Measurements from ENCODE around the gene BBOX1.
"Not testable (repeated sequence)": the region's sequence is repeated elsewhere in the genome, so short reads cannot be mapped to it uniquely, and the experiment has no call there.

Gene BBOX1

GRCh38 chr11:27083782-27084181 lies 43.2 kb downstream of the BBOX1 start:
- no peak for DNase-seq (ENCODE audit: low read depth in 2 of 2)

GRCh38 chr11:27084518-27084917 lies 43.9 kb downstream of the BBOX1 start:
- peak; percentile 71 to 76 for DNase-seq (ENCODE audit: low read depth in 2 of 2)

- no peak for DNase-seq (ENCODE audit: low read depth in 2 of 2)
Measured at GRCh38 chr11:27085111-27085510, 44.5 kb downstream of the BBOX1 start.

GRCh38 chr11:27085605-27086004 lies 45.0 kb downstream of the BBOX1 start:
- DNase-seq (ENCODE audit: low read depth in 2 of 2), result no peak

DNA sequence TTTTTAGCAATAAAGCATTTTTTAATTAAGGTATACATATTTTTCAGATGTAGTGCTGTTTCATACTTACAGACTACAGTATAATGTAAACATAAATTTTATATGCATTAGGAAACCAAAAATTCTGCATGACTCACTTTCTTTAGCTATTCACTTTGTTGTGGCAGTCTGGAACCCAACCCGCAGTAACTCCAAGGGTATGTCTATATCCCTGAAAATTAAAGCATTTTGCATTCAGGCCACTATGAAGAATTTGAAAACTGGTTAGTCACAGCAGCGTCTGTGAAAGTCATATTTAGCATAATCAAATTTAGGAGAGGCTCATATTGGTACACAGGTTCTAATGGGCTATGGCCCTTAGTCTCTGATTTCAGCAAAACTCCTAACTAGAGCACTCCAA lies 46.8 kb downstream of the BBOX1 start:
- DNase-seq (ENCODE audit: low read depth in 2 of 2), result peak; percentile 63 to 69

GRCh38 chr11:27088353-27088752 lies 47.7 kb downstream of the BBOX1 start:
- no peak for DNase-seq (ENCODE audit: low read depth in 2 of 2)

DNA sequence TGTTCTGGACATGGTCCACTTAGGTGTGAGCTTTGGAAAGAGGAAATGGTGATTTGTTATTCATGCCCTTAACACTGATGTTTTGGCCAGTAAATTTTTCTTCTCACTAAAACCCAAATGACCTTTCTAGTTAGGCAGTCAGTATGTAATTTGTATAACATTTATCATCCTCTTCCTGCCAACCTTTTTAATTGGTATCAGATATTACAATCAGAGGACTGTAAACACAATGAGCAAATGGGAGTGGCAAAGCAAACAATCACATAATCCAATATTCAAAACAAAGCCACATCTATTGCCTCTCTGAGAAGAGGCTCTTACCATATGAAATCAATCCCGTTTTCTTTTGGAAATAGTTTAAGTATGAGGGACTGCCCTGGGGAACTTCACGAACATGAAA lies 49.1 kb downstream of the BBOX1 start:
- DNase-seq (ENCODE audit: low read depth in 2 of 2), result no peak

GRCh38 chr11:27090357-27090948 lies 49.8 kb downstream of the BBOX1 start:
- not testable (repeated sequence) for DNase-seq (ENCODE audit: low read depth in 2 of 2)

DNA sequence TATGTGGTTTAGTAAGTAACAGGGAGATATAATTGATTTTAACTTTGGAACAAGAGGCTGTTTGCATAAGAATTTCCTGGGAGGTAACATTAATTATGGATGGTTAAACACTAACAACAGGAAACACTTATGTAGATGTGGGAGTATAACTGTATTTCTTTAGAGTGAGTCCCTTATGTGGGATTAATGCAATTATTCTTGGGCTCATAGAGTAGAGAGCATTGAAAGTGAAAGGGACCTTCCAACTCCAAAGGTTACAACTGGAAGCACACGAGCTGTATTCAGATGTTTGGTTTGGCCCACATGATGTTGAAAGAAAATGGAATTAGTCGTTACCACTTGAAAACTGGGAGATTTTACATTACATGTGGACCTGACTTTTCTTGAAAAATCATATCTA lies 53.5 kb downstream of the BBOX1 start:
- no peak for DNase-seq (ENCODE audit: low read depth in 2 of 2)

DNA sequence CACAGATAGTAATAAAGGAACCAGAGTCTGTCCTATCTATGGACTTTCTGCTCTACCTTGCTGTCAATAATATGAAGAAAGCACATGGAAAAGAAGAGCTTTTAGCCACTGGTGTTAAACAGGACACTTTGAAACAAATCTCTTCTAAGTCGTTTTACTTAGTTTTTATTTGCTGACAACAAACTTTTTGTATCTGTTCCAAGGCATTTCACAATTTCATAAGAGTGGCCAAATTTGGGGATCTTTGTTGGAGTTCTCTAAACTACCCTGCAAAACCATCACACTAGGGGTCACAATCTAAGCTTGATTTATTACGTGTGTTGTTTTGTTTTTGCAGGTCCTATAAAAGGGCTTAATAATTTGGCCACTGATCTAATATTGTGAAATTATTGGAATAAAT lies 54.4 kb downstream of the BBOX1 start:
- no peak for DNase-seq (ENCODE audit: low read depth in 2 of 2)

GRCh38 chr11:27095887-27096286 lies 55.3 kb downstream of the BBOX1 start:
- DNase-seq (ENCODE audit: low read depth in 2 of 2), result no peak

GRCh38 chr11:27097551-27097950 lies 56.9 kb downstream of the BBOX1 start:
- DNase-seq (ENCODE audit: low read depth in 2 of 2), result no peak

GRCh38 chr11:27100534-27100933 lies 59.9 kb downstream of the BBOX1 start:
- DNase-seq (ENCODE audit: low read depth in 2 of 2), result no peak

DNA sequence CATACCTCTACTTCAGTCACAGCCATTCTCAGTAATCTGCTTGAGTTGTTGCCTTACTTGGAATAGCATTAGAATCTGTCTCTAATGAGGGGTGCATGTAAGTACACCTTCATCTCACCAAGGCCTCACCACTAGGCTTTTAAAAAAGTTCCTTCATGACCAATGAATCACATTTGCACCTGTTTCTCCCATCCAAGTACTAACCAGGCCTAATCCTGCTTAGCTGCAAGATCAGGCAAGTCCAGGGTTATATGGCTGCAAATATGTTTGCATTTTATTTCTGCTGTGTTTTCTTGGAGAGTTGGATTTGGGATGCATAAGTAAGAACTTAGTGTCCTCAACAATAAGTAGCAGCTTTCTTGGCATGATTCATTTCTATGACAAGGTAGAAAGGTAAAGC lies 66.9 kb downstream of the BBOX1 start:
- no peak for DNase-seq (ENCODE audit: low read depth in 2 of 2)

DNA sequence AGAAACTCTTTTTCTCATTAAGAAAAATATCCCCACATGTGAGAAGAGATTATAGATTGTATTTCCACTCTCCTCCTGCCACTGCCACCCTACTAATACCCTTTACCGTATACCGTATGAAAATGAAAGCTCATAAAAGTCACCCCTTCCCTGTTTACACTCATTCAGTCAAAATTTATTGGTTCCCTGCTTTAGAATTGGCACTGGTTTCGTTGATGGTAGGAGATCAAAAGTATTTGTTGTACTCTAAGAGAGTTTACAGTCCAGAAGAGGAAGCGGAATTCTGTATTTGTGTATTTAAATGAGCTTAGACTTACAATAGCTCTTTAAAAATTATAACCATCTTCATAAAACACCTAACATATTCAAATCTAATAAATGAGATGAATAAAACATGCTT lies 68.2 kb downstream of the BBOX1 start:
- DNase-seq (ENCODE audit: low read depth in 2 of 2), result no peak

GRCh38 chr11:27111896-27112295 lies 71.3 kb downstream of the BBOX1 start:
- no peak for DNase-seq (ENCODE audit: low read depth in 2 of 2)

- DNase-seq (ENCODE audit: low read depth in 2 of 2), result no peak
Measured at GRCh38 chr11:27112946-27113345, 72.3 kb downstream of the BBOX1 start.

- peak in 1 of 2 experiments; percentile 35 for DNase-seq (ENCODE audit: low read depth in 2 of 2)
Measured at GRCh38 chr11:27115051-27115650, 74.5 kb downstream of the BBOX1 start.

- peak; percentile 96 to 97 for DNase-seq (ENCODE audit: low read depth in 2 of 2)
Measured at GRCh38 chr11:27116684-27117083, 76.1 kb downstream of the BBOX1 start.

DNA sequence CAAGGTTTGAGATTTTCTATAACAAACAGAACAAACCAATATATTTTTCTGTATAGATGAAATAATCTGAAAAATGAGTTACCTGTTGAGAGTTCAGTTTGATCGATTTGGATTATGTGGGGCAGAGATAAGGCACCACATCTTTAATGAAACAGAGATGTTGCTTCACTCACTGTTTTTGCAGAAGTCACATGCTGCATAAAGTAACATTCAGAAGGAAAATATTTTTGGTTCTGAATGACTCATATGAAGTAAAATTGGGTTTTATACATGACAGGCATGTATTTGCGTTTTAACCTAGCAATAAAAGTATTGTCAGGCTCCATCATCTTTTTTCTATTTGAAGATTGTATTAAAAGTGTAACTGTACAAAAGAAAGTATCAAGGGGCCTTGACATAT lies 77.8 kb downstream of the BBOX1 start:
- no peak for DNase-seq (ENCODE audit: low read depth in 2 of 2)

GRCh38 chr11:27118949-27119348 lies 78.3 kb downstream of the BBOX1 start:
- no peak for DNase-seq (ENCODE audit: low read depth in 2 of 2)

GRCh38 chr11:27119396-27119795 lies 78.8 kb downstream of the BBOX1 start:
- no peak for DNase-seq (ENCODE audit: low read depth in 2 of 2)

GRCh38 chr11:27120211-27120610 lies 79.6 kb downstream of the BBOX1 start:
- DNase-seq (ENCODE audit: low read depth in 2 of 2), result no peak

- no peak for DNase-seq (ENCODE audit: low read depth in 2 of 2)
Measured at GRCh38 chr11:27122001-27122400, 81.4 kb downstream of the BBOX1 start.
